HG02759 (cell line): Measurements from ENCODE around the gene NR1D2.
"Not testable (repeated sequence)": the region's sequence is repeated elsewhere in the genome, so short reads cannot be mapped to it uniquely, and the experiment has no call there.

ENCODE experiments used
- ATAC-seq: cut with Tn5 transposase; IDR thresholded peaks from one replicate; pipeline ENCODE4 v1.9.1; 2021; ENCODE audit warnings: mild to moderate bottlenecking, moderate library complexity; ENCODE audit not compliant: unreplicated experiment

Gene NR1D2

GRCh38 chr3:24002129-24002528 lies 57.0 kb downstream of the NR1D2 start:
- no peak for ATAC-seq

GRCh38 chr3:24003466-24003865 lies 58.4 kb downstream of the NR1D2 start:
- ATAC-seq, result no peak

GRCh38 chr3:24004171-24004938 lies 59.3 kb downstream of the NR1D2 start:
- peak; percentile 81 for ATAC-seq

GRCh38 chr3:24005669-24006068 lies 60.6 kb downstream of the NR1D2 start:
- ATAC-seq, result no peak

GRCh38 chr3:24010834-24011233 lies 65.7 kb downstream of the NR1D2 start:
- not testable (repeated sequence) for ATAC-seq

GRCh38 chr3:24012589-24013269 lies 67.6 kb downstream of the NR1D2 start:
- peak; percentile 71 for ATAC-seq

- ATAC-seq, result no peak
Measured at GRCh38 chr3:24017305-24017704, 72.2 kb downstream of the NR1D2 start.

- no peak for ATAC-seq
Measured at GRCh38 chr3:24018784-24019570, 73.9 kb downstream of the NR1D2 start.

GRCh38 chr3:24019585-24019984 lies 74.5 kb downstream of the NR1D2 start:
- no peak for ATAC-seq

GRCh38 chr3:24020036-24020691 lies 75.1 kb downstream of the NR1D2 start:
- no peak for ATAC-seq

GRCh38 chr3:24023197-24023596 lies 78.1 kb downstream of the NR1D2 start:
- no peak for ATAC-seq

- no peak for ATAC-seq
Measured at GRCh38 chr3:24025805-24026204, 80.7 kb downstream of the NR1D2 start.

GRCh38 chr3:24026665-24027064 lies 81.6 kb downstream of the NR1D2 start:
- not testable (repeated sequence) for ATAC-seq

- no peak for ATAC-seq
Measured at GRCh38 chr3:24027946-24028345, 82.9 kb downstream of the NR1D2 start.
